AG04450 (cell line): Measurements from ENCODE around the gene KCNH6. TPM values are rescaled to one million over a fixed set of nuclear protein-coding genes. Genes with fewer than 3 reads are reported as not detected.
A peak's percentile ranks its signal among the peaks of the same experiment; 100 is the strongest.

Experiments used
- CTCF ChIA-PET: fragments of 300-600, 350-600 bp; formaldehyde crosslinking; extraction: SDS; loops from one replicate; lab custom pipeline; 2022; ENCODE audit warnings: antibody characterized with exemption, inconsistent platforms; lab: Charles Lee
- POLR2A ChIA-PET: fragments of 350-600 bp; formaldehyde crosslinking; extraction: SDS; loops from one replicate; lab custom pipeline; 2021; ENCODE audit warnings: antibody characterized with exemption, inconsistent platforms; lab: Yijun Ruan, JAX
- DNase-seq: peaks from one replicate; pipeline ENCODE4 v3.0.0-alpha.2; 2011; ENCODE audit warnings: low read depth, low spot score
- H3K27ac ChIP-seq: one replicate; pipeline ENCODE4 v1.5.1; 2012; ENCODE audit warnings: low read depth, low read length, control low read depth
- H3K27me3 ChIP-seq: one replicate; pipeline ENCODE4 v1.6.0; 2012; ENCODE audit warnings: low read length; ENCODE audit not compliant: control insufficient read depth, insufficient read depth
- H3K4me3 ChIP-seq: 2 replicates; pipeline ENCODE4 v1.5.1; 2011; ENCODE audit warnings: mild to moderate bottlenecking, low read depth, low read length, control low read depth
- H3K9me3 ChIP-seq: 2 replicates; pipeline ENCODE4 v1.5.1; 2012; ENCODE audit warnings: low read length; ENCODE audit not compliant: control insufficient read depth, insufficient read depth
- polyA minus RNA-seq: library from RNA; depleted of rRNA, polyadenylated mRNA; stranded (reverse); fragments of >200 nt; gene quantifications from 2 replicates; pipeline ENCODE4 v1.2.3, GENCODE V29; 2011; rRNA and poly(A)+ RNA removed
- polyA plus RNA-seq: library from polyadenylated mRNA; depleted of rRNA; stranded (reverse); fragments of >200 nt; gene quantifications from 2 replicates; pipeline ENCODE4 v1.2.3, GENCODE V29; 2011; rRNA removed
- TF ChIP-seq, protein P1 (sequence below): IDR thresholded peaks from 2 replicates; pipeline ENCODE4 v1.5.1; 2011; ENCODE audit warnings: low read depth, low read length, control low read depth, inconsistent platforms

The KCNH6 gene
- polyA plus RNA-seq = 0.04 and 0.06 TPM in 2 replicates
- polyA minus RNA-seq = not detected in 2 replicates

GRCh38 chr17:63523253-63523855, at the start of gene KCNH6:
Gene KCNH6, plus strand, starts transcription at chr17:63523358. Its CDS starts 56 bp downstream, at chr17:63523414.
- POLR2A ChIA-PET = no interaction called here
- H3K9me3 ChIP-seq = no peaks in the 10 kb centered on the region; the same call in 1 of the 2 replicates
- CTCF ChIA-PET = interaction anchor here (0.6 kb wide), 1 partner anchor 896 kb away, joined by 5 read pairs; no protein-coding TSS in a partner anchor
- TF ChIP-seq, protein P1, sequence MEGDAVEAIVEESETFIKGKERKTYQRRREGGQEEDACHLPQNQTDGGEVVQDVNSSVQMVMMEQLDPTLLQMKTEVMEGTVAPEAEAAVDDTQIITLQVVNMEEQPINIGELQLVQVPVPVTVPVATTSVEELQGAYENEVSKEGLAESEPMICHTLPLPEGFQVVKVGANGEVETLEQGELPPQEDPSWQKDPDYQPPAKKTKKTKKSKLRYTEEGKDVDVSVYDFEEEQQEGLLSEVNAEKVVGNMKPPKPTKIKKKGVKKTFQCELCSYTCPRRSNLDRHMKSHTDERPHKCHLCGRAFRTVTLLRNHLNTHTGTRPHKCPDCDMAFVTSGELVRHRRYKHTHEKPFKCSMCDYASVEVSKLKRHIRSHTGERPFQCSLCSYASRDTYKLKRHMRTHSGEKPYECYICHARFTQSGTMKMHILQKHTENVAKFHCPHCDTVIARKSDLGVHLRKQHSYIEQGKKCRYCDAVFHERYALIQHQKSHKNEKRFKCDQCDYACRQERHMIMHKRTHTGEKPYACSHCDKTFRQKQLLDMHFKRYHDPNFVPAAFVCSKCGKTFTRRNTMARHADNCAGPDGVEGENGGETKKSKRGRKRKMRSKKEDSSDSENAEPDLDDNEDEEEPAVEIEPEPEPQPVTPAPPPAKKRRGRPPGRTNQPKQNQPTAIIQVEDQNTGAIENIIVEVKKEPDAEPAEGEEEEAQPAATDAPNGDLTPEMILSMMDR = no peak
- H3K27me3 ChIP-seq = peaks cover 31% of the 10 kb centered on the region
- no peak within 1 kb of the TSS for H3K27ac ChIP-seq
- no peak for DNase-seq
- peak within 1 kb of the TSS; percentile 39 for H3K4me3 ChIP-seq

GRCh38 chr17:63474174-63474573, 49.0 kb upstream of the KCNH6 start:
- H3K27me3 ChIP-seq = peaks cover 14% of the 10 kb centered on the region
- ChIA-PET CTCF (no interaction called here), POLR2A (no interaction called here)
- no peak overlapping the region for H3K27ac ChIP-seq
- no peaks in the 10 kb centered on the region; the same call in 1 of the 2 replicates for H3K9me3 ChIP-seq
- TF ChIP-seq, protein P1 = no peak
- H3K4me3 ChIP-seq = no peak overlapping the region
- DNase-seq = no peak

- no peak for DNase-seq
- Histone ChIP-seq H3K9me3 (no peaks in the 10 kb centered on the region; the same call in 1 of the 2 replicates), H3K4me3 (no peak overlapping the region), H3K27ac (no peak overlapping the region), H3K27me3 (peaks cover 14% of the 10 kb centered on the region)
- POLR2A ChIA-PET = interaction anchor here (0.7 kb wide), 1 partner anchor 24 kb away, joined by 3 read pairs; no protein-coding TSS in a partner anchor
- TF ChIP-seq, protein P1 = no peak
- CTCF ChIA-PET = no interaction called here
Measured at GRCh38 chr17:63474586-63475460, 48.3 kb upstream of the KCNH6 start.

GRCh38 chr17:63475491-63476412, 47.4 kb upstream of the KCNH6 start:
- no peak overlapping the region for H3K27ac ChIP-seq
- no peak for DNase-seq
- no peak overlapping the region for H3K4me3 ChIP-seq
- ChIA-PET CTCF (interaction anchor here (1.4 kb wide), 1 partner anchor 50 kb away, joined by 3 read pairs; no protein-coding TSS in a partner anchor), POLR2A (no interaction called here)
- peaks cover 10% of the 10 kb centered on the region for H3K27me3 ChIP-seq
- TF ChIP-seq, protein P1 = no peak
- H3K9me3 ChIP-seq = no peaks in the 10 kb centered on the region; the same call in 1 of the 2 replicates
